ENCODE data around the gene DNASE1L2. TPM values are rescaled to one million over a fixed set of nuclear protein-coding genes. Genes with fewer than 3 reads are reported as not detected.

The DNASE1L2 gene
- total RNA-seq, 2 experiments from 2014 or later: 0.33 to 0.62 TPM

DNA sequence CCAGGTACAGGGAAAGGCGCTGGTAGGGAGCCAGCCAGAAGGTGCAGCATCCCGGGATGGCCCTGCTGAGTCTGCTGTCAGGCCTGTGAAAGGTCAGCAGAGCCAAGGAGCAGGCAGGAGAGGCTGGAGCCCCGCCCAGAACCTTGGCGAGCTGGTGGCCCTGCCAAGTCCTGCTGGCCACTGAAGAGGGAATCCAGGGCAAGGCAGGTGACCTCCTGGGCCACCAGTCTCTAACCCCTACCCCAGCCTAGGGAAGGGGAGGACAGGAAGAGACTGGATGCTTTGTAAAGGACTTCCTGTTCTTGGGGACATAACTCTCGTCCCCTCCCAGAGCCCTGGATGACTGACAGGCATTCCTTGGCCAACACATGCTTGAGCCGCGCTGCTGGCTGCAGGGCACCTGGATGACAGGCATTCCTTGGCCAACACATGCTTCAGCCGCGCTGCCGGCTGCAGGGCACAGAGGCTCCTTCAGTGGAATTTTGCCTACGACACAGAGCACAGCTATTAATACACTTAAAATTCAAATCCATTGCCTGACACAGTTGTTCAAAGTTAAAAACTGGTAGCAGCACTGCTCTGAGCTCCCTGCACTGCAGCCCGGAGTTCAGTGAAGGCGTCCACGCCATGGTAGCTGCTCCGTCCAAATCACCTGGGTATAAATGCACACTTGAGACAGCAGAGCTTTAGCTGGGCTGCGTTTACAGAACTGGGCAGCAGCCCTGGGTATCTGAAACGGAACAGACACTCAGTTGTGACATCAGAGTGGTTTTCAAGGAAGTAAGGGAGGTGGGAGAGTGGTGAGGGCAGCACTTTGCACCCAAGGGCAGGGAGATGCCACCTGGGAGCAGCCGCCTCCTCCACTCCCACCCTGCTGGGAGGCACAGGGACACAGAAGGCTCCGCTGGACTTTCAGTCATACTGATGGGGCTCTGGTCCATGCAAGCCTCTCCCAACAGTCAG is 23.6 kb upstream of the DNASE1L2 start:
- H3K27ac Mint-ChIP-seq: peak overlapping the region; percentile 13
- peaks cover 25% of the 10 kb centered on the region for H3K4me1 Mint-ChIP-seq (ENCODE audit: low read depth)
- CTCF ChIA-PET: interaction anchor here (0.6 kb wide), 1 partner anchor 377 kb away, joined by 4 read pairs; no protein-coding TSS in a partner anchor
- peaks cover 16% of the 10 kb centered on the region for H3K36me3 Mint-ChIP-seq (ENCODE audit: low read depth)
- no peaks in the 10 kb centered on the region for H3K9me3 Mint-ChIP-seq
- intact Hi-C loops (cut with micrococcal nuclease): loop anchor here (10.0 kb wide), 1 partner anchor 212 kb away; the partner anchor contains the start of gene CCNF
- H3K27me3 Mint-ChIP-seq (ENCODE audit: low read depth): no peaks in the 10 kb centered on the region
- H3K4me3 Mint-ChIP-seq: peak overlapping the region; percentile 73
- no peak for DNase-seq

DNA sequence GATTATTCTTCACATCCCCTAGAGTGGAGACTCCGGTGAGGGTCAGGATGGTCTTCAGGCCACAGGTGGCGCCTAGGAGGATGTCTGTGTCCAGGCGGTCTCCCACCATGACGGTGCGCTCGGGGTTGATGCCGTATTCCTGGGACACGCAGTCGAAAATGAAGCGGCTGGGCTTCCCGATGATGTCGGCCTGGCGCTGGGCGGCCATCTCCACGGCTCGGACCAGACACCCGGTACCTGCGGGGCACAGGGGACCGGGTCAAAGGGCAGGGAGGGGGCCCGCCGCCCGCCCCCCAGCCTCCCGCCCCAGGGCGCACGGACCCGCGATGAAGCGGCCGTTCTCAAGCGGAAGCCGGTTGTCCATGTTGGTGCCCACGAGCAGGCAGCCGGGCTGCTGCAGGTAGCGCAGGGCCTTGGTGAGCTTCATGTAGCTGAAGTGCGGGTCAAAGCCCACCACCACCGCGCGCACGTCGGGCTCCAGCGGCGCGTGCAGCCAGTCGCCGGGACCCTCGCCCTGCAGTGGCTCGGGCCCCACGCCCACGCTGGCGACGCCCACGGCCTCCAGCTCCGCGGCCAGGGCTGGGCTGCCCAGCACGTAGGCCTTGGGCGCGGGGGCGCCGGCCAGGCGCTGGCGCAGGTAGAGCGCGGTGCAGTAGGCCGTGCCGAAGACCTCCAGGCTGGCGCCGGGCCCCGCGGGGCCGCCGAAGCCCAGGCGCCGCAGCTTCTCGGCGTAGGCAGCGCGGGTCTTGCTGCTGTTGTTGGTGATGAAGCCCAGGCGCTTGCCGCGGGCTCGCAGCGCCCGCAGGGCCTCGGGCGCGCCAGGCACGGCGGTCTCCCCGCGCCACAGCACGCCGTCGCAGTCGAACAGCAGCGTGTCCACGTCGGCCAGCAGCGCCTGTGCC is 22.2 kb upstream of the DNASE1L2 start:
- peaks cover 22% of the 10 kb centered on the region for H3K4me1 Mint-ChIP-seq (ENCODE audit: low read depth)
- DNase-seq: no peak
- H3K36me3 Mint-ChIP-seq (ENCODE audit: low read depth): peaks cover 13% of the 10 kb centered on the region
- peak overlapping the region; percentile 73 for H3K4me3 Mint-ChIP-seq
- intact Hi-C loops (cut with micrococcal nuclease): loop anchor here (2.0 to 10.0 kb wide), 4 partner anchors 37 to 211 kb away; partner anchors contain the start of genes CCNF, ECI1, RNPS1 and TRAF7
- no peaks in the 10 kb centered on the region for H3K27me3 Mint-ChIP-seq (ENCODE audit: low read depth)
- CTCF ChIA-PET: interaction anchor here (2.4 kb wide), 1 partner anchor 19 kb away, joined by 10 read pairs; no protein-coding TSS in a partner anchor
- no peaks in the 10 kb centered on the region for H3K9me3 Mint-ChIP-seq
- H3K27ac Mint-ChIP-seq: no peak overlapping the region

DNA sequence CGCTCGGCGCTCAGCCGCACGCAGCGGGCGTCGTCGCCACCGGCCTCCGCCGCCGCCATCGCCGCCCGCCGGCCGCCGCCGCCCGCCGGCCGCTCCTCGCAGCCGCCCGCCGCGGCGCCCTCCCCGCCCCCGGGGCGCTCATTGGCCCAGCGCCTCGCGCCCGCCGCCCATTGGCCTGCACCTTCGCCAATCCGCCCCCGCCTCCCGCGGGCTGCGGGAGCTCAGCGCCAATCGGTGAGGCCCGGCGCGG is 21.6 kb upstream of the DNASE1L2 start, which contains the start of gene PGP:
Gene PGP (minus strand): TSS at position 122 of the 250 bp plus-strand sequence. CDS start 63 bp downstream, at position 59.
- H3K27ac Mint-ChIP-seq: peak within 1 kb of the TSS; percentile 84
- no peaks in the 10 kb centered on the region for H3K9me3 Mint-ChIP-seq
- H3K36me3 Mint-ChIP-seq (ENCODE audit: low read depth): peaks cover 13% of the 10 kb centered on the region
- intact Hi-C loops (cut with micrococcal nuclease): loop anchor here (2.0 to 10.0 kb wide), 4 partner anchors 36 to 210 kb away; partner anchors contain the start of genes CCNF, ECI1, RNPS1 and TRAF7
- peaks cover 22% of the 10 kb centered on the region for H3K4me1 Mint-ChIP-seq (ENCODE audit: low read depth)
- no peaks in the 10 kb centered on the region for H3K27me3 Mint-ChIP-seq (ENCODE audit: low read depth)
- no peak for DNase-seq
- CTCF ChIA-PET: interaction anchor here (2.4 kb wide), 1 partner anchor 20 kb away, joined by 10 read pairs; no protein-coding TSS in a partner anchor
- H3K4me3 Mint-ChIP-seq: peak within 1 kb of the TSS; percentile 83

DNA sequence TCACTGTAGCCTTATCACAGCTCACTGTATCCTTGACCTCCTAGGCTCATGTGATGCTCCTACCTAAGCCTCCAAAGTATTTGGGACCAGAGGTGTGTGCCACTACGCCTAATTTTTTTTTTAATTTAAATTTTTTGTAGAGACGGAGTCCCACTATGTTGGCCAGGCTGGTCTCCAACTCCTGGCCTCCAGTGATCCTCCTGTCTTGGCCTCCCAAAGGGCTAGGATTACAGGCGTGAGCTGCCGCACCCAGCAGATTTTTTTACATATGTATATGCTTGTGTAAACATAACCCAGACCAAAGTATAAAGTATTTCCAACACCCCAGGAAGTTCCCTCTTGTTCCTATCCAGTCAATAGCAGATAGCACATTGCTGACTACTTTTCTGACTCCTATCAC is 19.9 kb upstream of the DNASE1L2 start:
- intact Hi-C loops (cut with micrococcal nuclease): loop anchor here (10.0 kb wide), 1 partner anchor 208 kb away; the partner anchor contains the start of gene CCNF
- H3K27ac Mint-ChIP-seq: no peak overlapping the region
- H3K36me3 Mint-ChIP-seq (ENCODE audit: low read depth): peaks cover 13% of the 10 kb centered on the region
- H3K9me3 Mint-ChIP-seq: no peaks in the 10 kb centered on the region
- H3K4me3 Mint-ChIP-seq: peak overlapping the region; percentile 83
- CTCF ChIA-PET: interaction anchor here (0.6 to 2.4 kb wide), 3 partner anchors 21 to 212 kb away, joined by 4 to 10 read pairs (median 5); no protein-coding TSS in a partner anchor
- peaks cover 22% of the 10 kb centered on the region for H3K4me1 Mint-ChIP-seq (ENCODE audit: low read depth)
- no peak for DNase-seq
- H3K27me3 Mint-ChIP-seq (ENCODE audit: low read depth): no peaks in the 10 kb centered on the region

DNA sequence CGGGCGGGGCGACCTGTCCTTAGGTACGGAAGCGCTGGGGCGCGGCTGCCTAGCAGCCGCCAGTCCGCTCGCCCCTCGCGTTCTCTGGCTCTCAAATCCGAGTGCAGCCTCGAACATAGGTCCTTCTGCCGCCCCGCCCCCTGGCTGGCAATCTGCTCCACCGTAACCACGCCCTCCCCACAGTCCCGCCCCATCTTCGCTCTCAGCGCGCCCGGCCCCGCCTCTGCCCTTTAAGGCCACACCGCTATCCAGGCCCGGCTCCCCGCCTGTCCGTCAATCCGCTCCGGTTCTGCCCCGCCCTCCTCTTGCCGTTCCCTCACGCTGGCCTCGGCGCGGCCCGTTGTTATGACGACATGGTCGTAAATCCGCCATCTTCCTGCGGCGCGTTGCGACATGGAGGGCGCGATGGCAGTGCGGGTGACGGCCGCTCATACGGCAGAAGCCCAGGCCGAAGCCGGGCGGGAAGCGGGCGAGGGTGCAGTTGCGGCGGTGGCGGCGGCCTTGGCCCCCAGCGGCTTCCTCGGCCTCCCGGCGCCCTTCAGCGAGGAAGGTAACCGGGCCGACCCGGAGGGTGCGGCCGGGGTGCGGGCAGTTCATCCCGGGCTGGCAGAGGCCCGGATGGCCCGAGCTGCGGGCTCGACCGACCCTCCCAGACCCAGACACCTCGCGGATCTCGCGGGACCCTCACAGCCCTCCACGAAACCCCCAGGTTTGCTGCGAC is 12.9 kb upstream of the DNASE1L2 start, which contains the start of gene E4F1:
Gene E4F1 (plus strand): TSS at position 371 of the 721 bp plus-strand sequence. CDS start 23 bp downstream, at position 394.
- intact Hi-C loops (cut with micrococcal nuclease): loop anchor here (1.0 to 5.0 kb wide), 9 partner anchors 8 to 803 kb away; partner anchors contain the start of genes ATP6V0C, ECI1, KCTD5 and MLST8
- no peaks in the 10 kb centered on the region for H3K36me3 Mint-ChIP-seq (ENCODE audit: low read depth)
- H3K9me3 Mint-ChIP-seq: no peaks in the 10 kb centered on the region
- peak within 1 kb of the TSS; percentile 78 for H3K4me3 Mint-ChIP-seq
- DNase-seq: peak; percentile 100
- H3K4me1 Mint-ChIP-seq (ENCODE audit: low read depth): peaks cover 22% of the 10 kb centered on the region
- CTCF ChIA-PET: no interaction called here
- no peaks in the 10 kb centered on the region for H3K27me3 Mint-ChIP-seq (ENCODE audit: low read depth)
- H3K27ac Mint-ChIP-seq: peak within 1 kb of the TSS; percentile 18

DNA sequence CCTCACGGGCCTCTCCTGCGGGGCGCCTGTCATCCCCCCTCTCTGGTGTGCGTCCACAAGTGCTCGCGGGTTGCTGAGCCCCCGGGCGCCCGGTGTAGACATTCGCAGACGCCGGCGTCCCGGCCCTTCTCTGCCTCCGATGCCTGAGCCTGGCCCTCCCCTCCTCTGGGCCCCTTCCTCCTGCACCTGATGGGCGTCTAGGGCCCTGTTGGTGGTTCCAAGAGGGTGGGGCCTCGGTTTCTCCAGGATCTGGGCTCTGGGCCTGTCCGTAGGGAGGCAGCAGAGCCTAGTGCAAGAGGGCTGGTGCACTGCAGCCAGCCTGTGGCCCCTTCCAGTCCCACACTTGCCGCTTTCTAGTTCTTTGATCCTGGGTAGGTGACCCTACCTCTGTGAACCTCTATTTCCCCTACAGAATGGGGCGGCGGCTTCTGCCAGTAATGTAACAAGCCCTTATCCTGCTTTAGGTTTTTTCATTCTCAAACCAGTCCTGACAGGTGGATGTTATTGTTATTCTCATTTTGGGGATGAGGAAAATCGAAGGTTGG is 12.2 kb upstream of the DNASE1L2 start:
- Mint-ChIP-seq H3K27me3 (ENCODE audit: low read depth) (no peaks in the 10 kb centered on the region), H3K4me3 (peak overlapping the region; percentile 78), H3K9me3 (no peaks in the 10 kb centered on the region), H3K4me1 (ENCODE audit: low read depth) (peaks cover 22% of the 10 kb centered on the region), H3K36me3 (ENCODE audit: low read depth) (no peaks in the 10 kb centered on the region), H3K27ac (peak overlapping the region; percentile 18)
- intact Hi-C loops (cut with micrococcal nuclease): loop anchor here (1.0 to 5.0 kb wide), 9 partner anchors 9 to 803 kb away; partner anchors contain the start of genes ATP6V0C, ECI1, KCTD5 and MLST8
- peak; percentile 51 for DNase-seq
- CTCF ChIA-PET: no interaction called here

DNA sequence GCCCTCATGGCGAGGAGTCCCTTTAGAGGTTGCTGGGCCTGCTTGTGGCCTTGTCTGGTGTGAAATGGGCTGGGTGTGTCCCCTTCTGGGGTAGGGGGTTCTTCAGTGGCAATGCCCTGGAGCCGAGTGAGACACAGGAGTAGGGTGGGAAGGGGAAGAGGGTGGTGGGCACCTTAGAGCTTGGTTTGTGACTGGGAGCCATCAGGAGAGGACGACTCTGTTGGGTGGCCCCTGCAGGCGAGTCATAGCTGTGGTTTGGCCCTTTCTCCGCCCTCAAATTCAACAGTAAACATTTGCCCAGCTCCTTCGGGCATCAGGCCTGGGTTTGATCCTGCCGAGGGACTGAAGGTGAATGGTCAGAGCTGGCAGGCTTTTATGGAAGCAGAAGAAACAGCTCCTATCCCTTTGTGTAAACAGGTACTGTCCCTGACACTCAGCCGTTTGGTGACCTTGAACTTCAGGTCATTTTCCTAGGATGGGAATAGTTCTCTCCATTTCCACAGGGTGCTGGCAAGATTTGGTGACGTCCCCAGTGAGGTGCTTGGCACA is 9.9 kb upstream of the DNASE1L2 start:
- no peaks in the 10 kb centered on the region for H3K27me3 Mint-ChIP-seq (ENCODE audit: low read depth)
- H3K27ac Mint-ChIP-seq: no peak overlapping the region
- CTCF ChIA-PET: interaction anchor here (1.1 kb wide), 1 partner anchor 32 kb away, joined by 3 read pairs; no protein-coding TSS in a partner anchor
- no peak for DNase-seq
- peaks cover 22% of the 10 kb centered on the region for H3K4me1 Mint-ChIP-seq (ENCODE audit: low read depth)
- intact Hi-C loops (cut with micrococcal nuclease): no loop called here
- H3K4me3 Mint-ChIP-seq: no peak overlapping the region
- H3K36me3 Mint-ChIP-seq (ENCODE audit: low read depth): peaks cover 9% of the 10 kb centered on the region
- H3K9me3 Mint-ChIP-seq: no peaks in the 10 kb centered on the region

DNA sequence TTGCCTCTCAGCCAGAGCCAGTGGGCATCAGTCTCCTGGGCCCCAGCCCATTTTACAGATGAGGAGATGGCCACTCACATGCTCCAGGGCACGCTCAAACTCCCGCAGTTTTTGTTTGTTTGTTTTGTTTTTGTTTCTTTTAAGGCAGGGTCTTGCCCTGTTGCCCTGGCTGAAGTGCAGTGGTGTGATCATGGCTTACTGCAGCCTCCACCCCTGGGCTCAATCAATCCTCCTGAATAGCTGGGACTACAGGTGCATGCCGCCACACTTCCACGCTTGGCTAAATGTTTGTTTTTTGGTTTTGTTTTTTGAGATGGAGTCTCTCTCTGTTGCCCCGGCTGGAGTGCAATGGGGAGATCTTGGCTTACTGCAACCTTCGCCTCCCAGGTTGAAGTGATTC is 9.3 kb upstream of the DNASE1L2 start:
- DNase-seq: no peak
- Mint-ChIP-seq H3K36me3 (ENCODE audit: low read depth) (peaks cover 12% of the 10 kb centered on the region), H3K27ac (no peak overlapping the region), H3K4me3 (no peak overlapping the region), H3K9me3 (no peaks in the 10 kb centered on the region), H3K4me1 (ENCODE audit: low read depth) (peaks cover 22% of the 10 kb centered on the region), H3K27me3 (ENCODE audit: low read depth) (no peaks in the 10 kb centered on the region)
- intact Hi-C loops (cut with micrococcal nuclease): no loop called here
- CTCF ChIA-PET: interaction anchor here (1.1 kb wide), 1 partner anchor 32 kb away, joined by 3 read pairs; no protein-coding TSS in a partner anchor

DNA sequence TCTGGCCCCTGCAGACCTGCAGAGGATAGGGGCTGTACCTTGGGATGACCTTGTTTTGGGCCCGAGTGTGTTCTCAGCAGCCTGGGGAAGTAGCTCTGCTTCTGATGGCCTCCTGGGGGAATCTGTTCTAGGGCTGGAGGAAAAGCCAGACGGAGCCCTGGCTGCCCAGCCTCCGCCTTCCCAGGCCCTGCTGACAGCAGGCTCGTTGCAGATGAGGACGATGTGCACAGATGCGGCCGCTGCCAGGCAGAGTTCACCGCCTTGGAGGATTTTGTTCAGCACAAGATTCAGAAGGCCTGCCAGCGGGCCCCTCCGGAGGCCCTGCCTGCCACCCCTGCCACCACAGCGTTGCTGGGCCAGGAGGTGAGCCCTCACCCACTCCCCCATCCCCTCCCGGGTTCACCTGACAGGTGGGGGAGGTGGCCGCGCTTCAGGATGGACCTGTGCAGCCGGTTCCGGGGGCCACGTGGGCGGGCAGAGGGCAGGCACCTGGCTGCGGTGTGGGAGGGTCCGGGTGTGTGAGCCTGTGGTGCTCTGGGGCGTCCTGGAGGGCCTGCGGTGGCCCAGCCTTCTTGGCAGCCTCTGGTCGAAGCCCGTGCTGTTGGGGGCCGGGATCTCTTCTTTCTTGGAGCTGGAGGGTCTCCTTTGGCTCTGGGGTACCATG is 8.0 kb upstream of the DNASE1L2 start:
- H3K27me3 Mint-ChIP-seq (ENCODE audit: low read depth): no peaks in the 10 kb centered on the region
- H3K4me3 Mint-ChIP-seq: no peak overlapping the region
- CTCF ChIA-PET: no interaction called here
- DNase-seq: no peak
- peaks cover 13% of the 10 kb centered on the region for H3K36me3 Mint-ChIP-seq (ENCODE audit: low read depth)
- no peak overlapping the region for H3K27ac Mint-ChIP-seq
- no peaks in the 10 kb centered on the region for H3K9me3 Mint-ChIP-seq
- peaks cover 20% of the 10 kb centered on the region for H3K4me1 Mint-ChIP-seq (ENCODE audit: low read depth)
- intact Hi-C loops (cut with micrococcal nuclease): no loop called here

DNA sequence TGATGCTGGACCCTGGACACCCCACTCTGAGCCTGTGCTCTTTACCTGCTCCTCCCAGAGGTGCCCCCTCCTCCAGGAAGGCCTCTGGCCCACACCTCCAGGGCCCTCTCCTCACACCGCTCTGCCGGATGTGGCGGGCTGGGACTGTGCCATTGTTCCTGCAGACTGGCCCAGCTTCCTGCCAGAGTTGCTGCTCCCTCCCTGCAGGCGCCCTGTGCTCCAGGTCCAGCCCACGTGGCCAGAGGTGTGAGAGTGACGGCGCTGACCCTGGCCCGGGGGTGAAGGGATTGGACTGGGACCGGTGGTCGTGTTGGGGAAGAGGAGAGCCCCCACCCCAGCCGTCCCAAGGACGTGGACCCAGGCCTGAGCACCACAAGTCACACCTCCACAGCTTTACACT is 7.2 kb upstream of the DNASE1L2 start:
- Mint-ChIP-seq H3K36me3 (ENCODE audit: low read depth) (peaks cover 16% of the 10 kb centered on the region), H3K4me3 (no peak overlapping the region), H3K27me3 (ENCODE audit: low read depth) (no peaks in the 10 kb centered on the region), H3K4me1 (ENCODE audit: low read depth) (peaks cover 19% of the 10 kb centered on the region), H3K9me3 (no peaks in the 10 kb centered on the region), H3K27ac (no peak overlapping the region)
- DNase-seq: no peak
- CTCF ChIA-PET: no interaction called here
- intact Hi-C loops (cut with micrococcal nuclease): no loop called here
